Transverse colon (tissue), 4 donors: ENCODE data around the gene CAMTA1. TPM values are rescaled to one million over a fixed set of nuclear protein-coding genes. Genes with fewer than 3 reads are reported as not detected.

Experiments
- DNase-seq: peaks from one replicate; pipeline ENCODE4 v3.0.0-alpha.2; 2019
- H3K27ac ChIP-seq, 4 donors: fragments of 200-600 bp; sonication (generic); 2 replicates each; pipeline ENCODE4 v1.5.1; 2016 to 2018; ENCODE audit warnings: inconsistent platforms in 4 of 4
- H3K27me3 ChIP-seq: fragments of 200-600 bp; sonication (generic); 2 replicates; pipeline ENCODE4 v1.5.1; 2017; ENCODE audit warnings: inconsistent platforms
- H3K36me3 ChIP-seq, 4 donors: fragments of 200-600 bp; sonication (generic); 2 replicates each; pipeline ENCODE4 v1.5.1; 2017 to 2019; ENCODE audit warnings: inconsistent platforms in 4 of 4
- H3K4me1 ChIP-seq, 4 donors: fragments of 200-600 bp; sonication (generic); 2 replicates each; pipeline ENCODE4 v1.5.1; 2017 to 2020; ENCODE audit warnings: inconsistent platforms in 4 of 4
- H3K4me3 ChIP-seq, 4 donors: fragments of 200-600 bp; sonication (generic); 1 replicate in 1 of 4; 2 replicates in 3 of 4; pipeline versions ENCODE4 v1.5.1 to v1.6.1; 2017 to 2019; ENCODE audit warnings: inconsistent platforms in 4 of 4
- H3K9me3 ChIP-seq, 2 donors: fragments of 200-600 bp; sonication (generic); 2 replicates each; pipeline ENCODE4 v1.5.1; 2017 to 2019; ENCODE audit warnings: inconsistent platforms in 2 of 2
- EP300 ChIP-seq: sonication (generic); formaldehyde crosslinking; IDR thresholded peaks from one replicate; pipeline ENCODE4 v1.6.1; 2017; ENCODE audit warnings: antibody characterized with exemption, low read depth
- POLR2A ChIP-seq: fragments of 450-650 bp; IDR thresholded peaks from one replicate; pipeline ENCODE4 v1.6.1; 2016; ENCODE audit warnings: antibody characterized with exemption, mild to moderate bottlenecking, moderate library complexity
- POLR2AphosphoS5 ChIP-seq, 3 donors: sonication (generic); formaldehyde crosslinking; IDR thresholded peaks; one replicate each; pipeline ENCODE4 v1.6.1; 2016; ENCODE audit warnings: antibody characterized with exemption in 3 of 3
- WGBS, 2 donors: methylation state at CpG; one replicate each; pipeline ENCODE4 v1.1.5; 2018; ENCODE audit warnings: low coverage in 1 of 2; 5-methylcytosine and 5-hydroxymethylcytosine counted together
- in situ Hi-C, 4 donors: fragments of 200-750 bp; cut with MboI; loops; one replicate each; pipeline versions ENCODE4 v1.15.0 to v1.15.1; 2017; ENCODE audit warnings: low sequenced_read_pairs in 3 of 4, low pct_ligation_motif_present in 1 of 4, low pct_unique_long_range_greater_than_20kb in 1 of 4
- intact Hi-C: fragments of 100-400 bp; cut with DNase I; formaldehyde crosslinking; loops from one replicate; pipeline ENCODE4 v1.15.1; 2023; ENCODE audit warnings: low total_unique reads
- total RNA-seq, 4 donors: library from RNA; depleted of rRNA; stranded (reverse); fragments of >200 nt; gene quantifications; one replicate each; pipeline ENCODE4 v1.1.0, GENCODE V29; 2016
- TF ChIP-seq, protein P1 (sequence below), 5 experiments: fragments of 200-600 bp in 3 of 5; fragments of 450-650 bp in 2 of 5; sonication (generic) in 3 of 5; IDR thresholded peaks; 1 replicate in 2 of 5; 2 replicates in 3 of 5; pipeline ENCODE4 v1.5.1; 2016 to 2017; ENCODE audit warnings: antibody characterized with exemption in 5 of 5, inconsistent platforms in 3 of 5, mild to moderate bottlenecking in 2 of 5, moderate library complexity in 1 of 5

CAMTA1 gene
- total RNA-seq, 4 donors from 2014 or later, result 93.8 to 268 (median 130) TPM

DNA sequence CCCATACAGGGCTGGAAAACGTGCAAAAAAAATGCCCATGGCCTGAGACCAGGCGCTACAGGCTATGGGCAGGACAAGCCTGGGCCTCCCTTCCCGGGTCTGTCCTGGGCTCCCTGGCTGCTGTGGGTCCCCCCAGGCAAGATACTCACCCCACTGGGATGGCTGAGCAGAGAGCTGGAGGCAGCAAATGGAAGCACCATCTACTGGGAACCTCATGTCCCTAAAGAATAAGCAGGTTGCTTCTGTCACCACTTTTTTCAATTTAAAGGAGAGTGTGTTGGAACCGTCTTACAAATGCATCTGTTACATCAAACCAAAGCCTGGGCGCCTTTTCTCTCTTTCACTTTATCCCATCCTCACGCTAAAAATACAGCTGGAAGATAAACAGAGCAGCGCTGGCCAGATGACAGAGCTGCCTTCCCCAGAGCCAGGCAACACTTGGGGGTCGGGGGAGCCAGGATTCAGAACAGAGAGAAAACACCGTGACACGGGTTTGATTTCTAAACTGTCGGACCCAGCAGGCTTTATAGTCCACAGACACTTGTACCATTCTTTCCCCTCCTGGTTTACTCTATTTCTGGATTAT, 723.8 kb downstream of the CAMTA1 start:
- Histone ChIP-seq H3K27ac (peak overlapping the region in 1 of 4 donors; percentile 36), H3K36me3 (no peaks in the 10 kb centered on the region), H3K27me3 (no peaks in the 10 kb centered on the region), H3K9me3 (no peaks in the 10 kb centered on the region), H3K4me1 (peaks cover 0 to 16% (median 6%) of the 10 kb centered on the region in 4 donors), H3K4me3 (no peak overlapping the region)
- intact Hi-C loops (no loop called here), in situ Hi-C loops (no loop called here)
- TF ChIP-seq EP300 (no peak), POLR2A (no peak), POLR2AphosphoS5 (IDR thresholded peaks at IDR 0.05) (no peak)
- TF ChIP-seq, protein P1, sequence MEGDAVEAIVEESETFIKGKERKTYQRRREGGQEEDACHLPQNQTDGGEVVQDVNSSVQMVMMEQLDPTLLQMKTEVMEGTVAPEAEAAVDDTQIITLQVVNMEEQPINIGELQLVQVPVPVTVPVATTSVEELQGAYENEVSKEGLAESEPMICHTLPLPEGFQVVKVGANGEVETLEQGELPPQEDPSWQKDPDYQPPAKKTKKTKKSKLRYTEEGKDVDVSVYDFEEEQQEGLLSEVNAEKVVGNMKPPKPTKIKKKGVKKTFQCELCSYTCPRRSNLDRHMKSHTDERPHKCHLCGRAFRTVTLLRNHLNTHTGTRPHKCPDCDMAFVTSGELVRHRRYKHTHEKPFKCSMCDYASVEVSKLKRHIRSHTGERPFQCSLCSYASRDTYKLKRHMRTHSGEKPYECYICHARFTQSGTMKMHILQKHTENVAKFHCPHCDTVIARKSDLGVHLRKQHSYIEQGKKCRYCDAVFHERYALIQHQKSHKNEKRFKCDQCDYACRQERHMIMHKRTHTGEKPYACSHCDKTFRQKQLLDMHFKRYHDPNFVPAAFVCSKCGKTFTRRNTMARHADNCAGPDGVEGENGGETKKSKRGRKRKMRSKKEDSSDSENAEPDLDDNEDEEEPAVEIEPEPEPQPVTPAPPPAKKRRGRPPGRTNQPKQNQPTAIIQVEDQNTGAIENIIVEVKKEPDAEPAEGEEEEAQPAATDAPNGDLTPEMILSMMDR (IDR thresholded peaks at IDR 0.05), result no peak
- WGBS, 2 donors, result 66 to 71% methylated on average over 9 to 11 of the region's 11 CpGs
- DNase-seq, result no peak

GRCh38 chr1:7509598-7509997, 724.3 kb downstream of the CAMTA1 start:
- 19% methylated on average over 7 of the region's 7 CpGs; no CpG with 5 or more reads in 1 of the 2 donors for WGBS, 2 donors
- no peaks in the 10 kb centered on the region for H3K9me3 ChIP-seq
- intact Hi-C loops (no loop called here), in situ Hi-C loops (no loop called here)
- peaks cover 0 to 16% (median 6%) of the 10 kb centered on the region in 4 donors for H3K4me1 ChIP-seq
- no peaks in the 10 kb centered on the region for H3K27me3 ChIP-seq
- TF ChIP-seq EP300, result no peak
- no peak for TF ChIP-seq POLR2A
- TF ChIP-seq, protein P1 (IDR thresholded peaks at IDR 0.05), result no peak
- TF ChIP-seq POLR2AphosphoS5 (IDR thresholded peaks at IDR 0.05), result no peak
- no peak for DNase-seq
- no peak overlapping the region for H3K27ac ChIP-seq
- H3K4me3 ChIP-seq, result no peak overlapping the region
- H3K36me3 ChIP-seq, result no peaks in the 10 kb centered on the region

DNA sequence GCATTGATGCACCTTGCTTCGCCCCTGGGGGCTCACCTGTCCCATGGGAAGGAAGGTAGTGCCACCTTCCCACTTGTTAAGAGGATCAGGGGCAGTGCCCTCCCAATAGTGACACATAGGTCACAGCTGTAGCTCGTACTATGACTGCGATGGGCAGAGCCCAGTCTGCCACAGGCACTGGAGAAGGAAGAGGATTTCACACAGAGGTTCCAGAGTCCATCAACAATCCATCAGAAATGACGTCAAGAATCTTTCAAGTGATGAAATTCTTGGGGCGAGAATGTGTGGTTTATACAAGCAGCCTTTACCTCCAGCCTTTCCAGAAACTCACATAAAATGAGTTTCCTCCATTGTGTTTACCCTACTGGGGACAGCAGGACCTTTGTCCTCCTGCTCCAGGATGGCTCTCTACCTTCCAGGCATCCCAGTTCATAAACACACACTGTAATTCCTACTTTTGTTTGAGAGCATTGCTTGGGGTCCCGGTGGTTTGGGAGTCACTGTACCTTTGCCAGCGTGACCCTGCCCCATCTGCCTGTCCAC, 725.2 kb downstream of the CAMTA1 start:
- in situ Hi-C loops, result no loop called here
- no peak overlapping the region for H3K27ac ChIP-seq
- intact Hi-C loops, result no loop called here
- no peaks in the 10 kb centered on the region for H3K36me3 ChIP-seq
- no peaks in the 10 kb centered on the region for H3K9me3 ChIP-seq
- TF ChIP-seq POLR2A (no peak), POLR2AphosphoS5 (IDR thresholded peaks at IDR 0.05) (no peak), EP300 (no peak)
- TF ChIP-seq, protein P1 (IDR thresholded peaks at IDR 0.05), result no peak
- H3K4me3 ChIP-seq, result no peak overlapping the region
- DNase-seq, result no peak
- WGBS, 2 donors, result 66 to 83% methylated on average over 1 to 5 of the region's 7 CpGs
- H3K4me1 ChIP-seq, result peaks cover 0 to 16% (median 6%) of the 10 kb centered on the region in 4 donors
- H3K27me3 ChIP-seq, result no peaks in the 10 kb centered on the region

- H3K27me3 ChIP-seq, result no peaks in the 10 kb centered on the region
- no peak for DNase-seq
- no peak overlapping the region for H3K4me3 ChIP-seq
- no peaks in the 10 kb centered on the region for H3K36me3 ChIP-seq
- 32 to 80% methylated on average over 1 to 2 of the region's 2 CpGs for WGBS, 2 donors
- no peak for TF ChIP-seq EP300
- in situ Hi-C loops (no loop called here), intact Hi-C loops (no loop called here)
- no peak overlapping the region for H3K27ac ChIP-seq
- H3K4me1 ChIP-seq, result peaks cover 0 to 16% (median 6%) of the 10 kb centered on the region in 4 donors
- H3K9me3 ChIP-seq, result no peaks in the 10 kb centered on the region
These were observed 726.1 kb downstream of the CAMTA1 start for GRCh38 chr1:7511381-7511780.
